OCI-LY1 (cell line): Measurements from ENCODE around the gene MKI67.

Experiments
- H2AFZ ChIP-seq: fragments of 200-600 bp; sonication (generic), shearing (Covaris generic); 2 replicates; pipeline ENCODE4 v1.6.0; 2014; ENCODE audit warnings: antibody characterized with exemption, mild to moderate bottlenecking, low read length
- H3F3A ChIP-seq: fragments of 200-600 bp; sonication (generic), shearing (Covaris generic); 2 replicates; pipeline ENCODE4 v1.6.0; 2014; ENCODE audit warnings: mild to moderate bottlenecking, antibody characterized with exemption, low read length, moderate library complexity; ENCODE audit not compliant: insufficient read depth
- H3K27ac ChIP-seq: fragments of 200-600 bp; sonication (generic); 2 replicates; pipeline ENCODE4 v1.5.1; 2014; ENCODE audit warnings: low read length, mixed run types, mild to moderate bottlenecking, low read depth; ENCODE audit not compliant: poor library complexity, severe bottlenecking
- H3K27me3 ChIP-seq: fragments of 200-600 bp; sonication (generic); 2 replicates; pipeline ENCODE4 v1.6.0; 2014; ENCODE audit warnings: antibody characterized with exemption, mild to moderate bottlenecking, low read length, moderate library complexity; ENCODE audit not compliant: insufficient read depth
- H3K36me3 ChIP-seq: fragments of 200-600 bp; sonication (generic); 2 replicates; pipeline ENCODE4 v1.6.1; 2014; ENCODE audit warnings: mild to moderate bottlenecking, antibody characterized with exemption, low read length, moderate library complexity, mixed read lengths; ENCODE audit not compliant: insufficient read depth
- H3K4me1 ChIP-seq: fragments of 200-600 bp; sonication (generic); 2 replicates; pipeline ENCODE4 v1.5.1; 2014; ENCODE audit warnings: mild to moderate bottlenecking, low read length, moderate library complexity; ENCODE audit not compliant: insufficient read depth, severe bottlenecking
- H3K4me2 ChIP-seq: fragments of 200-600 bp; sonication (generic), shearing (Covaris generic); 2 replicates; pipeline ENCODE4 v1.6.1; 2014; ENCODE audit warnings: low read length
- H3K4me3 ChIP-seq: fragments of 200-600 bp; sonication (generic); 2 replicates; pipeline ENCODE4 v1.5.1; 2014; ENCODE audit warnings: low read length, low read depth, mild to moderate bottlenecking, mixed read lengths; ENCODE audit not compliant: poor library complexity, severe bottlenecking
- H3K79me2 ChIP-seq: fragments of 200-600 bp; shearing (Covaris generic); 2 replicates; pipeline ENCODE4 v1.6.1; 2016; ENCODE audit warnings: mixed run types, low read length, mixed read lengths; ENCODE audit not compliant: insufficient read depth
- H3K9ac ChIP-seq: fragments of 200-600 bp; sonication (generic), shearing (Covaris generic); 2 replicates; pipeline ENCODE4 v1.6.1; 2014; ENCODE audit warnings: mild to moderate bottlenecking, low read length, mixed read lengths
- H3K9me2 ChIP-seq: fragments of 200-600 bp; sonication (generic), shearing (Covaris generic); 2 replicates; pipeline ENCODE4 v1.6.1; 2014; ENCODE audit warnings: low read depth, mild to moderate bottlenecking, low read length, mixed read lengths
- H3K9me3 ChIP-seq: fragments of 200-600 bp; shearing (Covaris generic); 2 replicates; pipeline ENCODE4 v1.6.1; 2014; ENCODE audit warnings: low read length, mixed read lengths
- H4K20me1 ChIP-seq: fragments of 200-600 bp; sonication (generic), shearing (Covaris generic); 2 replicates; pipeline ENCODE4 v1.6.0; 2016; ENCODE audit warnings: mild to moderate bottlenecking, low read length; ENCODE audit not compliant: insufficient read depth
- CTCF ChIP-seq: fragments of 200-600 bp; sonication (generic), shearing (Covaris generic); IDR thresholded peaks from 2 replicates; pipeline ENCODE4 v1.5.1; 2017; ENCODE audit warnings: mild to moderate bottlenecking, antibody characterized with exemption, low read length, moderate library complexity, mixed read lengths
- EZH2 ChIP-seq: fragments of 200-600 bp; sonication (generic), shearing (Covaris generic); IDR thresholded peaks from 2 replicates; pipeline ENCODE4 v1.8.0; 2017; ENCODE audit warnings: borderline replicate concordance, mixed run types, mild to moderate bottlenecking, antibody characterized with exemption, low read length, moderate library complexity, mixed read lengths

Gene MKI67

GRCh38 chr10:128081222-128081621 is 45.0 kb downstream of the MKI67 start:
- TF ChIP-seq EZH2: no peak
- TF ChIP-seq CTCF: no peak

GRCh38 chr10:128080641-128081040 is 45.6 kb downstream of the MKI67 start:
- Histone ChIP-seq H3K4me2 (no peak overlapping the region), H3K9me2 (no peaks in the 10 kb centered on the region), H3K36me3 (peaks cover 44% of the 10 kb centered on the region), H3K9ac (no peak overlapping the region), H2AFZ (no peak overlapping the region), H3K9me3 (no peaks in the 10 kb centered on the region), H3K4me1 (no peaks in the 10 kb centered on the region), H3K27me3 (no peaks in the 10 kb centered on the region), H3K79me2 (no peaks in the 10 kb centered on the region), H3F3A (no peaks in the 10 kb centered on the region), H3K27ac (no peak overlapping the region), H3K4me3 (no peak overlapping the region), H4K20me1 (no peaks in the 10 kb centered on the region)
- TF ChIP-seq EZH2: no peak
- no peak for TF ChIP-seq CTCF

More at GRCh38 chr10:128081222-128081621, 45.0 kb downstream of the MKI67 start:
- Histone ChIP-seq H3K27ac (no peak overlapping the region), H3K27me3 (no peaks in the 10 kb centered on the region), H2AFZ (no peak overlapping the region), H4K20me1 (no peaks in the 10 kb centered on the region), H3K9me2 (no peaks in the 10 kb centered on the region), H3F3A (no peaks in the 10 kb centered on the region), H3K4me1 (no peaks in the 10 kb centered on the region), H3K79me2 (no peaks in the 10 kb centered on the region), H3K9me3 (no peaks in the 10 kb centered on the region), H3K9ac (no peak overlapping the region), H3K4me3 (no peak overlapping the region), H3K36me3 (peaks cover 39% of the 10 kb centered on the region; the same call in 1 of the 2 replicates), H3K4me2 (no peak overlapping the region)

DNA sequence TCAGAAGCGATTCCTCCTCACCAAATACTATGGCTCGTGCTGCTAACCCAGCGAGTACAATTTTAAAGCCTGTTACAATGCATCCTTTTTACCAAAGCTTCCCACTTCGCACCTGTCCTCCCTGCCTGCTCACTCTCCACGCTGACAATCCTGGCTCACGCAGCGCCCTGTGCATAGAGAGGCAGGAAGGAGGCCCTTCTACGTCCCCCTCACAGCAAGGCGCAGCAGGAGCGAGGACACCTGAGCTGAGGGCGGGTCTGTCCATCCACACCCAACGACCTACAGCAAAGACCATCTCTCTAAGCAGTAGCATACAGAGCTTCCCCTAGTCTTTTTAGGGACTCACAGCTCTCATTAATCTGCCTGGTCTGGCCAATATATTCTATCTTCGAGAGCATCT is 46.0 kb downstream of the MKI67 start:
- Histone ChIP-seq H3K79me2 (no peaks in the 10 kb centered on the region), H3K36me3 (peaks cover 45% of the 10 kb centered on the region), H3K27ac (no peak overlapping the region), H3K9me3 (no peaks in the 10 kb centered on the region), H3K4me1 (no peaks in the 10 kb centered on the region), H3K27me3 (no peaks in the 10 kb centered on the region), H3F3A (no peaks in the 10 kb centered on the region), H3K9ac (no peak overlapping the region), H3K4me3 (no peak overlapping the region), H3K9me2 (no peaks in the 10 kb centered on the region), H4K20me1 (no peaks in the 10 kb centered on the region), H2AFZ (no peak overlapping the region), H3K4me2 (no peak overlapping the region)
- TF ChIP-seq EZH2 (no peak), CTCF (no peak)
